H9 (cell line): ENCODE results near the gene POLR2A. TPM values are rescaled to one million over a fixed set of nuclear protein-coding genes. Genes with fewer than 3 reads are reported as not detected.

Experiments
- DNase-seq: peaks from one replicate; pipeline ENCODE4 v3.0.0-alpha.2; 2017
- H2AFZ ChIP-seq: one replicate; pipeline ENCODE4 v1.6.1; 2013; ENCODE audit warnings: mild to moderate bottlenecking, low read length, control low read depth, moderate library complexity
- H2AK5ac ChIP-seq: 2 replicates; pipeline ENCODE4 v1.6.1; 2013; ENCODE audit warnings: low read length, control low read depth, mixed read lengths; ENCODE audit not compliant: insufficient read length
- H2BK120ac ChIP-seq: one replicate; pipeline ENCODE4 v1.6.1; 2013; ENCODE audit warnings: low read depth, mild to moderate bottlenecking, low read length, control low read depth, inconsistent platforms; ENCODE audit not compliant: poor library complexity, severe bottlenecking
- H2BK12ac ChIP-seq: 2 replicates; pipeline ENCODE4 v1.6.1; 2013; ENCODE audit warnings: low read length, control low read depth, mixed read lengths, low read depth; ENCODE audit not compliant: insufficient read length
- H2BK15ac ChIP-seq: 2 replicates; pipeline ENCODE4 v1.6.1; 2013; ENCODE audit warnings: low read depth, low read length, control low read depth
- H2BK20ac ChIP-seq: one replicate; pipeline ENCODE4 v1.6.1; 2013; ENCODE audit warnings: low read depth, mild to moderate bottlenecking, low read length, control low read depth, inconsistent platforms; ENCODE audit not compliant: poor library complexity, severe bottlenecking
- H2BK5ac ChIP-seq: 2 replicates; pipeline ENCODE4 v1.6.1; 2013; ENCODE audit warnings: low read length, control low read depth, mixed read lengths; ENCODE audit not compliant: insufficient read length
- H3K14ac ChIP-seq: 2 replicates; pipeline ENCODE4 v1.6.1; 2013; ENCODE audit warnings: low read length, control low read depth; ENCODE audit not compliant: insufficient read depth
- H3K18ac ChIP-seq: 2 replicates; pipeline ENCODE4 v1.6.1; 2013; ENCODE audit warnings: low read depth, mild to moderate bottlenecking, mixed read lengths, low read length, control low read depth; ENCODE audit not compliant: insufficient read length
- H3K23ac ChIP-seq: 2 replicates; pipeline ENCODE4 v1.6.1; 2013; ENCODE audit warnings: low read length, control low read depth, mixed read lengths, low read depth; ENCODE audit not compliant: insufficient read length
- H3K23me2 ChIP-seq: 2 replicates; pipeline ENCODE4 v1.6.1; 2013; ENCODE audit warnings: low read depth, mild to moderate bottlenecking, mixed read lengths, low read length, control low read depth; ENCODE audit not compliant: insufficient read length, poor library complexity, severe bottlenecking
- H3K27ac ChIP-seq: 2 replicates; pipeline ENCODE4 v1.5.1; 2013; ENCODE audit warnings: low read length, control low read depth, mixed read lengths, low read depth; ENCODE audit not compliant: insufficient read length
- H3K27me3 ChIP-seq: 2 replicates; pipeline ENCODE4 v1.6.1; 2013; ENCODE audit warnings: low read length, control low read depth, inconsistent platforms; ENCODE audit not compliant: insufficient read depth
- H3K4ac ChIP-seq: 2 replicates; pipeline ENCODE4 v1.6.1; 2013; ENCODE audit warnings: low read depth, mild to moderate bottlenecking, control low read depth, inconsistent platforms, low read length, moderate library complexity
- H3K4me1 ChIP-seq: 2 replicates; pipeline ENCODE4 v1.6.1; 2013; ENCODE audit warnings: low read length, control low read depth, inconsistent platforms; ENCODE audit not compliant: insufficient read depth
- H3K4me2 ChIP-seq: 2 replicates; pipeline ENCODE4 v1.6.1; 2013; ENCODE audit warnings: low read length, control low read depth, mixed read lengths; ENCODE audit not compliant: insufficient read length, insufficient read depth
- H3K56ac ChIP-seq: 2 replicates; pipeline ENCODE4 v1.6.1; 2013; ENCODE audit warnings: low read depth, mild to moderate bottlenecking, mixed read lengths, low read length, control low read depth; ENCODE audit not compliant: insufficient read length
- H3K79me1 ChIP-seq: 2 replicates; pipeline ENCODE4 v1.6.1; 2013; ENCODE audit warnings: low read depth, mild to moderate bottlenecking, moderate library complexity, low read length, control low read depth, inconsistent platforms; ENCODE audit not compliant: insufficient read depth, poor library complexity, severe bottlenecking
- H3K79me2 ChIP-seq: 2 replicates; pipeline ENCODE4 v1.6.1; 2013; ENCODE audit warnings: low read length, control low read depth, inconsistent platforms; ENCODE audit not compliant: insufficient read depth
- H3K9ac ChIP-seq: 2 replicates; pipeline ENCODE4 v1.6.1; 2013; ENCODE audit warnings: low read length, control low read depth, mixed read lengths; ENCODE audit not compliant: insufficient read length; ENCODE audit errors: extremely low read depth
- H3K9me3 ChIP-seq: one replicate; pipeline ENCODE4 v1.6.1; 2013; ENCODE audit warnings: low read depth, low read length, inconsistent platforms; ENCODE audit not compliant: control insufficient read depth
- H3T11ph ChIP-seq: one replicate; pipeline ENCODE4 v1.6.1; 2013; ENCODE audit warnings: mild to moderate bottlenecking, low read length, control low read depth, inconsistent platforms
- H4K20me1 ChIP-seq: one replicate; pipeline ENCODE4 v1.6.1; 2013; ENCODE audit not compliant: control insufficient read depth, insufficient read length, insufficient read depth
- H4K5ac ChIP-seq: 2 replicates; pipeline ENCODE4 v1.6.1; 2013; ENCODE audit warnings: low read depth, mild to moderate bottlenecking, mixed read lengths, low read length, control low read depth; ENCODE audit not compliant: insufficient read length
- H4K8ac ChIP-seq: replicated peaks from 2 replicates; pipeline ENCODE4 v1.6.1; 2013; ENCODE audit warnings: low read length, control low read depth, mixed read lengths, low read depth; ENCODE audit not compliant: insufficient read length
- H4K91ac ChIP-seq: 2 replicates; pipeline ENCODE4 v1.6.1; 2013; ENCODE audit warnings: low read depth, mild to moderate bottlenecking, moderate library complexity, mixed read lengths, low read length, control low read depth; ENCODE audit not compliant: insufficient read length
- H3K27ac Mint-ChIP-seq, 3 experiments: 2 replicates in 2 of 3; 3 replicates in 1 of 3; pipeline ENCODE4 v1.8.0; 2020 to 2021; ENCODE audit warnings: mixed read lengths in 3 of 3, mild to moderate bottlenecking in 1 of 3, moderate library complexity in 1 of 3
- H3K27me3 Mint-ChIP-seq: 2 replicates; pipeline ENCODE4 v1.8.0; 2021; ENCODE audit warnings: low read depth, mild to moderate bottlenecking, moderate library complexity, mixed read lengths
- H3K36me3 Mint-ChIP-seq, 3 experiments: 2 replicates in 2 of 3; 3 replicates in 1 of 3; pipeline ENCODE4 v1.8.0; 2020 to 2021; ENCODE audit warnings: low read depth in 3 of 3, mixed read lengths in 3 of 3; ENCODE audit not compliant: insufficient read depth in 1 of 3
- H3K4me1 Mint-ChIP-seq, 2 experiments: 2 replicates each; pipeline ENCODE4 v1.8.0; 2020; ENCODE audit warnings: mixed read lengths in 2 of 2
- H3K4me3 Mint-ChIP-seq, 2 experiments: 2 replicates in 1 of 2; 3 replicates in 1 of 2; pipeline ENCODE4 v1.8.0; 2020 to 2021; ENCODE audit warnings: mild to moderate bottlenecking in 2 of 2, mixed read lengths in 2 of 2, moderate library complexity in 1 of 2
- H3K9me3 Mint-ChIP-seq, 2 experiments: 2 replicates in 1 of 2; 3 replicates in 1 of 2; pipeline ENCODE4 v1.8.0; 2020; ENCODE audit warnings: mild to moderate bottlenecking in 2 of 2, mixed read lengths in 2 of 2, moderate library complexity in 1 of 2
- CTCF ChIP-seq: fragments of 200-600 bp; sonication (generic); conservative IDR thresholded peaks from 3 replicates; pipeline ENCODE4 v1.8.0; 2021; ENCODE audit warnings: antibody characterized with exemption, mild to moderate bottlenecking
- WGBS: extraction: QIAGEN DNeasy Blood & Tissue Kit; methylation state at CpG from one replicate; pipeline ENCODE4 v1.1.7; 2013; ENCODE audit warnings: missing lambda C conversion rate, low lambda C conversion rate, mixed read lengths; ENCODE audit not compliant: insufficient read length; ENCODE audit errors: extremely low coverage; 5-methylcytosine and 5-hydroxymethylcytosine counted together
- total RNA-seq: library from RNA; stranded (reverse); gene quantifications from 2 replicates; pipeline ENCODE4 v1.2.1, GENCODE V29; 2021

Gene POLR2A
- total RNA-seq, 1 experiment from 2014 or later: 153 TPM

- no peak overlapping the region for H3K27ac ChIP-seq
- H2BK12ac ChIP-seq: no peak overlapping the region
- H3K27ac Mint-ChIP-seq: no peak overlapping the region
- no peak overlapping the region for H2AK5ac ChIP-seq
- no CpG with 5 or more reads among the region's 10 CpGs for WGBS
- H3K4me1 ChIP-seq: no peaks in the 10 kb centered on the region
- H2BK15ac ChIP-seq: no peak overlapping the region
- H2BK120ac ChIP-seq: no peak overlapping the region
- H3K4me3 Mint-ChIP-seq: no peak overlapping the region
- H2BK5ac ChIP-seq: no peak overlapping the region
- H3K18ac ChIP-seq: no peak overlapping the region
- H3K23me2 ChIP-seq: no peaks in the 10 kb centered on the region
- H3K79me2 ChIP-seq: no peaks in the 10 kb centered on the region
- no peak overlapping the region for H4K5ac ChIP-seq
- H3K27me3 Mint-ChIP-seq: no peaks in the 10 kb centered on the region
- no peak overlapping the region for H4K91ac ChIP-seq
- no peak overlapping the region for H4K8ac ChIP-seq
- H4K20me1 ChIP-seq: no peaks in the 10 kb centered on the region
- no peak overlapping the region for H2BK20ac ChIP-seq
- H3K56ac ChIP-seq: no peak overlapping the region
- H3K79me1 ChIP-seq: no peaks in the 10 kb centered on the region
- H3T11ph ChIP-seq: no peak overlapping the region
- H3K4me1 Mint-ChIP-seq: no peaks in the 10 kb centered on the region
- no peak for TF ChIP-seq CTCF
- peaks cover 49 to 90% (median 80%) of the 10 kb centered on the region in 3 experiments for H3K36me3 Mint-ChIP-seq
- no peak overlapping the region for H3K9ac ChIP-seq
- H3K23ac ChIP-seq: no peak overlapping the region
- H3K14ac ChIP-seq: no peak overlapping the region
- no peaks in the 10 kb centered on the region for H3K27me3 ChIP-seq
- H2AFZ ChIP-seq: no peak overlapping the region
- no peak overlapping the region for H3K4ac ChIP-seq
- H3K4me2 ChIP-seq: no peak overlapping the region
- no peaks in the 10 kb centered on the region for H3K9me3 ChIP-seq
- no peak for DNase-seq
- H3K9me3 Mint-ChIP-seq: no peaks in the 10 kb centered on the region
Measured at GRCh38 chr17:7511108-7511507, 26.9 kb downstream of the POLR2A start.
